Upper lobe of left lung (tissue), 4 donors: ENCODE data around the gene MIPOL1.

Experiments used
- EP300 ChIP-seq, 4 donors: sonication (generic); formaldehyde crosslinking; IDR thresholded peaks; one replicate each; pipeline ENCODE4 v1.5.1; 2017; ENCODE audit warnings: antibody characterized with exemption in 4 of 4, control low read depth in 2 of 4
- POLR2A ChIP-seq, 4 donors: fragments of 450-650 bp; IDR thresholded peaks; one replicate each; pipeline ENCODE4 v1.5.1; 2016 to 2017; ENCODE audit warnings: antibody characterized with exemption in 4 of 4, mild to moderate bottlenecking in 2 of 4
- POLR2AphosphoS5 ChIP-seq, 2 donors: sonication (generic); formaldehyde crosslinking; IDR thresholded peaks; one replicate each; pipeline ENCODE4 v1.5.1; 2017; ENCODE audit warnings: antibody characterized with exemption in 2 of 2
- TF ChIP-seq, protein P1 (sequence below), 6 experiments: fragments of 450-650 bp in 4 of 6; fragments of 200-600 bp in 2 of 6; sonication (generic) in 2 of 6; IDR thresholded peaks; one replicate each; pipeline ENCODE4 v1.5.1; 2016 to 2019; ENCODE audit warnings: antibody characterized with exemption in 6 of 6

DNA sequence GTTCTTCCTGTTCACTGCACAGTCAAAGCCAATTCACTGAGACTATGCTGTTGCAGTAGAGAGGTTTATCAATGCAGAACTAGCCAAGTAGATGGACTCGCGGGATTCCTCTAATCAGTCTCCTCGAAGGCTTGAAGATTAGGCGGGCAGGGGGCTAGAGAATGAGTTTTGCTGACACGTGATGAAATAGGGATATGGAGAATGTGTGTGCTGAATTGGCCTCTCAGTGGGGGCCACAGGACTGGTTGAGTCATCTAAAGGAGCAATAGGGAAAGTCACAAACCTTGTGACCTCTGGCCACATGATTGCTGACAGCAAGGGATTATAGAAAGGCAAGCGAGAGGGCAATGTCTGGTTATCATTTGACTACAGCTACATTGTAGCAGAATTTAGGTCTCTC, 12.7 kb downstream of the MIPOL1 start:
- TF ChIP-seq, protein P1, sequence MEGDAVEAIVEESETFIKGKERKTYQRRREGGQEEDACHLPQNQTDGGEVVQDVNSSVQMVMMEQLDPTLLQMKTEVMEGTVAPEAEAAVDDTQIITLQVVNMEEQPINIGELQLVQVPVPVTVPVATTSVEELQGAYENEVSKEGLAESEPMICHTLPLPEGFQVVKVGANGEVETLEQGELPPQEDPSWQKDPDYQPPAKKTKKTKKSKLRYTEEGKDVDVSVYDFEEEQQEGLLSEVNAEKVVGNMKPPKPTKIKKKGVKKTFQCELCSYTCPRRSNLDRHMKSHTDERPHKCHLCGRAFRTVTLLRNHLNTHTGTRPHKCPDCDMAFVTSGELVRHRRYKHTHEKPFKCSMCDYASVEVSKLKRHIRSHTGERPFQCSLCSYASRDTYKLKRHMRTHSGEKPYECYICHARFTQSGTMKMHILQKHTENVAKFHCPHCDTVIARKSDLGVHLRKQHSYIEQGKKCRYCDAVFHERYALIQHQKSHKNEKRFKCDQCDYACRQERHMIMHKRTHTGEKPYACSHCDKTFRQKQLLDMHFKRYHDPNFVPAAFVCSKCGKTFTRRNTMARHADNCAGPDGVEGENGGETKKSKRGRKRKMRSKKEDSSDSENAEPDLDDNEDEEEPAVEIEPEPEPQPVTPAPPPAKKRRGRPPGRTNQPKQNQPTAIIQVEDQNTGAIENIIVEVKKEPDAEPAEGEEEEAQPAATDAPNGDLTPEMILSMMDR (IDR thresholded peaks at IDR 0.05) = no peak
- TF ChIP-seq POLR2A (IDR thresholded peaks at IDR 0.05) (no peak), POLR2AphosphoS5 (IDR thresholded peaks at IDR 0.05) (no peak), EP300 (IDR thresholded peaks at IDR 0.05) (no peak)
